HepG2 (cell line): Measurements from ENCODE around the gene HAP1. TPM values are rescaled to one million over a fixed set of nuclear protein-coding genes. Genes with fewer than 3 reads are reported as not detected.

Experiments used
- ATF7-NPFF ChIP-seq: sonication (generic); formaldehyde crosslinking; IDR thresholded peaks from 2 replicates; pipeline ENCODE4 v1.8.1; 2023; ENCODE audit warnings: mild to moderate bottlenecking, low read depth, missing genetic modification reagents, moderate library complexity
- ATM ChIP-seq: fragments of 450-650 bp; IDR thresholded peaks from 2 replicates; pipeline ENCODE4 v1.7.1; 2017; ENCODE audit warnings: mild to moderate bottlenecking, borderline replicate concordance
- GABPB1 ChIP-seq: IDR thresholded peaks from 2 replicates; pipeline ENCODE4 v1.6.1; 2016; ENCODE audit warnings: mild to moderate bottlenecking, missing genetic modification reagents, moderate library complexity, missing compliant biosample characterization
- HNRNPL ChIP-seq: fragments of 200-400 bp; formaldehyde crosslinking; IDR thresholded peaks from 2 replicates; pipeline ENCODE4 v1.6.1; 2017; ENCODE audit warnings: mild to moderate bottlenecking, low read depth, low read length
- KMT2B ChIP-seq: IDR thresholded peaks from 2 replicates; pipeline ENCODE4 v1.6.1; 2016; ENCODE audit warnings: missing genetic modification reagents, missing compliant biosample characterization
- MIER2 ChIP-seq: IDR thresholded peaks from 2 replicates; pipeline ENCODE4 v1.6.1; 2016; ENCODE audit warnings: missing biosample characterization, missing genetic modification reagents
- RAD21 ChIP-seq: fragments of 450-650 bp; formaldehyde crosslinking; IDR thresholded peaks from 2 replicates; pipeline ENCODE4 v1.5.0; 2020; ENCODE audit warnings: mild to moderate bottlenecking
- SMAD9 ChIP-seq: sonication (generic); formaldehyde crosslinking; IDR thresholded peaks from 2 replicates; pipeline ENCODE4 v1.5.1; 2020; ENCODE audit warnings: mild to moderate bottlenecking, missing genetic modification reagents
- SNAI1 ChIP-seq: sonication (generic); formaldehyde crosslinking; IDR thresholded peaks from 2 replicates; pipeline ENCODE4 v1.5.0; 2020; ENCODE audit warnings: mild to moderate bottlenecking, missing genetic modification reagents, borderline replicate concordance
- SOX6 ChIP-seq, 2 experiments: fragments of 450-650 bp in 1 of 2; sonication (generic) in 1 of 2; formaldehyde crosslinking in 1 of 2; IDR thresholded peaks; 2 replicates each; pipeline versions ENCODE4 v1.4.0 to v1.6.1; 2017 to 2020; ENCODE audit warnings: antibody characterized with exemption in 1 of 2, mild to moderate bottlenecking in 1 of 2, missing genetic modification reagents in 1 of 2
- ZFYVE20 ChIP-seq: sonication (generic); formaldehyde crosslinking; IDR thresholded peaks from 2 replicates; pipeline ENCODE4 v1.8.0; 2023; ENCODE audit warnings: low read depth, mild to moderate bottlenecking, moderate library complexity, missing genetic modification reagents, borderline replicate concordance
- ZMAT5 ChIP-seq: sonication (generic); formaldehyde crosslinking; IDR thresholded peaks from 2 replicates; pipeline ENCODE4 v1.5.0; 2020; ENCODE audit warnings: mild to moderate bottlenecking, low read depth, missing genetic modification reagents, borderline replicate concordance
- ZNF207 ChIP-seq: fragments of 450-650 bp; IDR thresholded peaks from 2 replicates; pipeline ENCODE4 v1.6.1; 2016; ENCODE audit warnings: antibody characterized with exemption, borderline replicate concordance
- ZNF512 ChIP-seq: sonication (generic); formaldehyde crosslinking; IDR thresholded peaks from 2 replicates; pipeline ENCODE4 v1.4.0; 2020; ENCODE audit warnings: mild to moderate bottlenecking, missing genetic modification reagents
- ZNF562 ChIP-seq: sonication (generic); formaldehyde crosslinking; IDR thresholded peaks from 2 replicates; pipeline ENCODE4 v1.8.0; 2022; ENCODE audit warnings: missing genetic modification reagents, borderline replicate concordance
- ZNF564 ChIP-seq: sonication (generic); formaldehyde crosslinking; IDR thresholded peaks from 2 replicates; pipeline ENCODE4 v1.8.1; 2023; ENCODE audit warnings: mild to moderate bottlenecking, missing genetic modification reagents
- ZNF609 ChIP-seq: sonication (generic); formaldehyde crosslinking; IDR thresholded peaks from 2 replicates; pipeline ENCODE4 v1.4.0; 2020; ENCODE audit warnings: mild to moderate bottlenecking, missing genetic modification reagents, borderline replicate concordance
- ZNF687 ChIP-seq: sonication (generic); formaldehyde crosslinking; IDR thresholded peaks from 2 replicates; pipeline ENCODE4 v1.5.1; 2020; ENCODE audit warnings: mild to moderate bottlenecking, missing genetic modification reagents, moderate library complexity
- polyA plus RNA-seq, 8 experiments: library from polyadenylated mRNA; depleted of rRNA in 3 of 8; stranded (reverse) in 7 of 8; unstranded in 1 of 8; fragments of >200 nt; fragmentation: Illumina TruSeq in 4 of 8; extraction: Trizol in 4 of 8; gene quantifications; 2 replicates each; pipeline versions ENCODE4 v1.2.1 to v1.2.3, GENCODE V29; 2011 to 2016; ENCODE audit warnings: low read depth in 4 of 8, missing spikeins in 1 of 8, mixed read lengths in 1 of 8; ENCODE audit not compliant: insufficient read depth in 1 of 8
- total RNA-seq, 5 experiments: library from RNA; depleted of rRNA; stranded (reverse); fragments of >200 nt; fragmentation: Illumina TruSeq; extraction: Trizol; gene quantifications; 2 replicates each; pipeline ENCODE4 v1.2.3, GENCODE V29; 2016; ENCODE audit warnings: low read depth in 1 of 5

Gene HAP1
- total and polyA plus RNA-seq, 2 of the 13 experiments (the other 11 are each of a cell fraction or from before 2014, with no cell fraction given), result 0.07 TPM

- TF ChIP-seq SOX6 (IDR thresholded peaks at IDR 0.05) (no peak), SOX6 (CRISPR knock-in tag; IDR thresholded peaks at IDR 0.05) (peak; percentile 26; the same call in 1 of the 2 replicates), GABPB1 (CRISPR knock-in tag) (0 out of 2 replicates have a peak, but pooled peaks have one; percentile 45), ZNF512 (CRISPR knock-in tag) (no peak), ZMAT5 (CRISPR knock-in tag) (no peak), MIER2 (CRISPR knock-in tag) (no peak), ATF7-NPFF (CRISPR knock-in tag) (no peak), ATM (no peak), SNAI1 (CRISPR knock-in tag) (no peak), ZNF609 (CRISPR knock-in tag) (no peak), SMAD9 (CRISPR knock-in tag) (no peak), HNRNPL (peak; percentile 70), ZFYVE20 (CRISPR knock-in tag) (no peak), ZNF562 (CRISPR knock-in tag) (no peak), ZNF564 (no peak), ZNF687 (peak; percentile 49), KMT2B (CRISPR knock-in tag) (no peak), ZNF207 (no peak), RAD21 (CRISPR knock-in tag) (no peak)
Observed at GRCh38 chr17:41739661-41740352, 5.4 kb upstream of the HAP1 start (continued).
